Measurements from ENCODE around the gene INSL3.
"Not testable (repeated sequence)": the region's sequence is repeated elsewhere in the genome, so short reads cannot be mapped to it uniquely, and the experiment has no call there.

INSL3 gene

GRCh38 chr19:17811681-17812080 lies 9.6 kb downstream of the INSL3 start:
- no peak for DNase-seq

GRCh38 chr19:17811103-17811502 lies 10.2 kb downstream of the INSL3 start:
- no peak for DNase-seq

- DNase-seq: no peak
Measured at GRCh38 chr19:17807731-17808316, 13.5 kb downstream of the INSL3 start.

- no peak for DNase-seq
Measured at GRCh38 chr19:17806945-17807344, 14.4 kb downstream of the INSL3 start.

- no peak for DNase-seq
Measured at GRCh38 chr19:17805427-17805826, 15.9 kb downstream of the INSL3 start.

- DNase-seq: no peak
Measured at GRCh38 chr19:17803264-17803896, 17.9 kb downstream of the INSL3 start.

- no peak for DNase-seq
Measured at GRCh38 chr19:17802137-17802858, 19.0 kb downstream of the INSL3 start.

GRCh38 chr19:17798599-17798998 lies 22.7 kb downstream of the INSL3 start:
- DNase-seq: not testable (repeated sequence)

GRCh38 chr19:17797424-17798201 lies 23.7 kb downstream of the INSL3 start:
- DNase-seq: no peak

GRCh38 chr19:17796838-17797423 lies 24.4 kb downstream of the INSL3 start:
- no peak for DNase-seq

GRCh38 chr19:17796013-17796837 lies 25.1 kb downstream of the INSL3 start:
- no peak for DNase-seq

GRCh38 chr19:17795495-17795856 lies 25.8 kb downstream of the INSL3 start:
- no peak for DNase-seq

GRCh38 chr19:17794731-17795494 lies 26.4 kb downstream of the INSL3 start, which contains the start of gene B3GNT3:
Gene B3GNT3, plus strand, starts transcription at chr19:17795138. Its CDS starts 12,670 bp downstream, at chr19:17807808.
- DNase-seq: no peak

GRCh38 chr19:17794412-17794730 lies 26.9 kb downstream of the INSL3 start:
- no peak for DNase-seq

- DNase-seq: no peak
Measured at GRCh38 chr19:17790059-17790780, 31.1 kb downstream of the INSL3 start.

- no peak for DNase-seq
Measured at GRCh38 chr19:17788632-17789031, 32.7 kb downstream of the INSL3 start.

GRCh38 chr19:17787274-17787913 lies 33.9 kb downstream of the INSL3 start:
- DNase-seq: no peak

- peak; percentile 17 for DNase-seq
Measured at GRCh38 chr19:17784201-17785008, 36.9 kb downstream of the INSL3 start.

- not testable (repeated sequence) for DNase-seq
Measured at GRCh38 chr19:17783721-17784120, 37.6 kb downstream of the INSL3 start.
